Nephron (organoid): ENCODE data around the gene ZNF385D.

Experiments
- H3K27ac Mint-ChIP-seq, 3 experiments: 2 replicates each; pipeline ENCODE4 v1.8.0; 2020; ENCODE audit warnings: mixed read lengths in 3 of 3, mild to moderate bottlenecking in 2 of 3, moderate library complexity in 1 of 3
- H3K27me3 Mint-ChIP-seq: 2 replicates; pipeline ENCODE4 v1.8.0; 2021; ENCODE audit warnings: low read depth, mild to moderate bottlenecking, moderate library complexity, mixed read lengths
- H3K36me3 Mint-ChIP-seq: 2 replicates; pipeline ENCODE4 v1.8.0; 2020; ENCODE audit warnings: low read depth, mixed read lengths
- H3K4me1 Mint-ChIP-seq: 2 replicates; pipeline ENCODE4 v1.8.0; 2020; ENCODE audit warnings: mixed read lengths
- H3K4me3 Mint-ChIP-seq, 3 experiments: 2 replicates each; pipeline ENCODE4 v1.8.0; 2020; ENCODE audit warnings: mild to moderate bottlenecking in 3 of 3, mixed read lengths in 3 of 3, moderate library complexity in 2 of 3
- H3K9me3 Mint-ChIP-seq: 2 replicates; pipeline ENCODE4 v1.8.0; 2020; ENCODE audit warnings: mixed read lengths
- TF ChIP-seq, protein P1 (sequence below), 3 experiments: fragments of 200-600 bp; sonication (generic); IDR thresholded peaks; one replicate each; pipeline ENCODE4 v1.5.0; 2021; ENCODE audit warnings: antibody characterized with exemption in 3 of 3; ENCODE audit not compliant: unreplicated experiment in 3 of 3

ZNF385D gene

GRCh38 chr3:21747966-21748555, 2.9 kb downstream of the ZNF385D start:
- no peaks in the 10 kb centered on the region for H3K36me3 Mint-ChIP-seq
- peak overlapping the region; percentile 57 to 98 (median 96) for H3K4me3 Mint-ChIP-seq
- H3K27me3 Mint-ChIP-seq, result peaks cover 5% of the 10 kb centered on the region
- H3K27ac Mint-ChIP-seq, result peak overlapping the region; percentile 47 to 90 (median 88)
- no peaks in the 10 kb centered on the region for H3K9me3 Mint-ChIP-seq
- peaks cover 44% of the 10 kb centered on the region for H3K4me1 Mint-ChIP-seq
- TF ChIP-seq, protein P1, sequence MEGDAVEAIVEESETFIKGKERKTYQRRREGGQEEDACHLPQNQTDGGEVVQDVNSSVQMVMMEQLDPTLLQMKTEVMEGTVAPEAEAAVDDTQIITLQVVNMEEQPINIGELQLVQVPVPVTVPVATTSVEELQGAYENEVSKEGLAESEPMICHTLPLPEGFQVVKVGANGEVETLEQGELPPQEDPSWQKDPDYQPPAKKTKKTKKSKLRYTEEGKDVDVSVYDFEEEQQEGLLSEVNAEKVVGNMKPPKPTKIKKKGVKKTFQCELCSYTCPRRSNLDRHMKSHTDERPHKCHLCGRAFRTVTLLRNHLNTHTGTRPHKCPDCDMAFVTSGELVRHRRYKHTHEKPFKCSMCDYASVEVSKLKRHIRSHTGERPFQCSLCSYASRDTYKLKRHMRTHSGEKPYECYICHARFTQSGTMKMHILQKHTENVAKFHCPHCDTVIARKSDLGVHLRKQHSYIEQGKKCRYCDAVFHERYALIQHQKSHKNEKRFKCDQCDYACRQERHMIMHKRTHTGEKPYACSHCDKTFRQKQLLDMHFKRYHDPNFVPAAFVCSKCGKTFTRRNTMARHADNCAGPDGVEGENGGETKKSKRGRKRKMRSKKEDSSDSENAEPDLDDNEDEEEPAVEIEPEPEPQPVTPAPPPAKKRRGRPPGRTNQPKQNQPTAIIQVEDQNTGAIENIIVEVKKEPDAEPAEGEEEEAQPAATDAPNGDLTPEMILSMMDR (IDR thresholded peaks at IDR 0.05; ENCODE audit: unreplicated experiment in 3 of 3), result no peak

- H3K27ac Mint-ChIP-seq, result peak overlapping the region; percentile 83 to 90 (median 88)
- peaks cover 5% of the 10 kb centered on the region for H3K27me3 Mint-ChIP-seq
- peaks cover 44% of the 10 kb centered on the region for H3K4me1 Mint-ChIP-seq
- no peaks in the 10 kb centered on the region for H3K9me3 Mint-ChIP-seq
- TF ChIP-seq, protein P1 (IDR thresholded peaks at IDR 0.05; ENCODE audit: unreplicated experiment in 3 of 3), result no peak
- no peaks in the 10 kb centered on the region for H3K36me3 Mint-ChIP-seq
- peak overlapping the region; percentile 33 to 98 (median 61) for H3K4me3 Mint-ChIP-seq
These were observed 3.6 kb downstream of the ZNF385D start for GRCh38 chr3:21747376-21747775.

DNA sequence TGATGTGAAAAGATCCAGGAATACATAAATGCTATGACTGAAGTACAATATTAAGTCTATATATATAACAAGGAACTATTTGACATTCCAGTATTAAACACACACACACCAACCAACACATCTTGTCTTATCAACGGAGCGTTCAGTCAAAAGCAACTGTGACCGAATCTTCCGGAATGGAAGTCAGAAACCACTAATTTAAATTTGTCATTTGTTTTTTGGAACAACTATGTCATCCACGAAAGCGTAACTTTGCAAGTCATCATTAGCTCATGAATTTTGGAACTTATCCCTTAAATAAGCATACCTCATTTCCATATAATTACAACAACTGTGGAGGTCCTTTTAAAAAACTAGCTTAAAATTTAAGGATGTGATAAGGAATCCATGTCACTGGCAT, 5.0 kb downstream of the ZNF385D start:
- Mint-ChIP-seq H3K27me3 (peaks cover 4% of the 10 kb centered on the region), H3K36me3 (no peaks in the 10 kb centered on the region), H3K27ac (peak overlapping the region in 1 of 3 experiments; percentile 88), H3K9me3 (no peaks in the 10 kb centered on the region), H3K4me3 (no peak overlapping the region), H3K4me1 (peaks cover 43% of the 10 kb centered on the region)
- TF ChIP-seq, protein P1 (IDR thresholded peaks at IDR 0.05; ENCODE audit: unreplicated experiment in 3 of 3), result no peak

GRCh38 chr3:21744793-21745192, 6.2 kb downstream of the ZNF385D start:
- TF ChIP-seq, protein P1 (IDR thresholded peaks at IDR 0.05; ENCODE audit: unreplicated experiment in 3 of 3), result no peak
- Mint-ChIP-seq H3K9me3 (no peaks in the 10 kb centered on the region), H3K27me3 (no peaks in the 10 kb centered on the region), H3K4me1 (peaks cover 31% of the 10 kb centered on the region), H3K27ac (no peak overlapping the region), H3K4me3 (no peak overlapping the region), H3K36me3 (no peaks in the 10 kb centered on the region)

DNA sequence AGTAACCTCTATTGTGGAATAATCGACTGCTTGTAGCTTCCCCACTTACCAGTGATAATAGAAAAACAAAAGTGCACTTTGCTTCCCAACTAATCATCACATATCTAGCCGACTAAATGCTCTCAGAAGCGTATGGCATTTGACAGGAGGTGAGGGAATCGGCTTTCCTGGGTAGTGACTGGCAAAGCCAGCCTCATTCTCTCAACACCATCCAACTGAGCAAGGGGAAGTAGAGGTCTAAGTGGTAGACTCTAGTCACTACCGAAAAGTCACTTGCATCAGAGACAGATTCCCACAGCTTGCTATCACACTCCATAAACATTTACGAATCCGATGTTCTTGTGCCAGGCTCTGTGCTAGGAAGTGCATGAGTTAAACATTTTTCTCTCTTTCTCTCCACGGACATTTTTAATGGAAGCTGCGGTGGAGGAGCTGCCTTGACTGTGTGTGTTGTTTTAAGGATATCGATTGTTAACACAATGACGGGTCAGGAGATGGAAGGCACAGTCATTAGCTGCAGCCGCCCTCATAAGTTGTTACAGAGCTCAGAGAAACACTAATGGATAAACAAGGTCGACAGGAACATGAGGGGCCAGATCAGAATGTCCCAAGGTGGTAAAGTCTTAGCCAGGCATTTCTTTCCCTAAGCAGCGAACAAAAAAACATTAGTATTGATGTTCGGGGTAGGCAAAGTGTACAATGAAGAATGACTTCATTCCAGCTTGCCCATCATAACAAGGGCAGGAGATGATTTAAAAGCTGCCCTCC, 11.9 kb downstream of the ZNF385D start:
- peaks cover 5% of the 10 kb centered on the region for H3K4me1 Mint-ChIP-seq
- no peaks in the 10 kb centered on the region for H3K27me3 Mint-ChIP-seq
- no peaks in the 10 kb centered on the region for H3K36me3 Mint-ChIP-seq
- H3K9me3 Mint-ChIP-seq, result no peaks in the 10 kb centered on the region
- TF ChIP-seq, protein P1 (IDR thresholded peaks at IDR 0.05; ENCODE audit: unreplicated experiment in 3 of 3), result no peak
- H3K4me3 Mint-ChIP-seq, result no peak overlapping the region
- H3K27ac Mint-ChIP-seq, result no peak overlapping the region
